ENCODE measurements around the gene RPH3AL. TPM values are rescaled to one million over a fixed set of nuclear protein-coding genes. Genes with fewer than 3 reads are reported as not detected.
A peak's percentile ranks its signal among the peaks of the same experiment; 100 is the strongest.
"Not testable (repeated sequence)": the region's sequence is repeated elsewhere in the genome, so short reads cannot be mapped to it uniquely, and the experiment has no call there.

Gene RPH3AL
- total RNA-seq, 4 donors from 2014 or later, result 24.3 to 90.5 (median 47.2) TPM

- WGBS, 2 donors (ENCODE audit: low coverage in 1 of 2), result 79 to 86% methylated on average over 4 to 8 of the region's 8 CpGs
- Histone ChIP-seq H3K27ac (no peak overlapping the region), H3K4me3 (no peak overlapping the region), H3K9me3 (no peaks in the 10 kb centered on the region), H3K4me1 (peaks cover 0 to 5% (median 0%) of the 10 kb centered on the region in 4 donors), H3K27me3 (no peaks in the 10 kb centered on the region), H3K36me3 (no peaks in the 10 kb centered on the region)
- no peak for DNase-seq
- intact Hi-C loops (cut with DNase I; ENCODE audit: low total_unique reads), result no loop called here
- in situ Hi-C loops (cut with MboI; ENCODE audit: low pct_ligation_motif_present in 1 of 4, low pct_unique_long_range_greater_than_20kb in 1 of 4, low sequenced_read_pairs in 3 of 4), result no loop called here
- TF ChIP-seq POLR2A (IDR thresholded peaks at IDR 0.05), result no peak
- no peak for TF ChIP-seq EP300 (IDR thresholded peaks at IDR 0.05; ENCODE audit: low read depth)
- no peak for TF ChIP-seq POLR2AphosphoS5 (IDR thresholded peaks at IDR 0.05)
- no peak for TF ChIP-seq CTCF (IDR thresholded peaks at IDR 0.05)
These were observed 134.0 kb downstream of the RPH3AL start for GRCh38 chr17:218432-219110.

- Histone ChIP-seq H3K36me3 (no peaks in the 10 kb centered on the region), H3K27me3 (no peaks in the 10 kb centered on the region), H3K27ac (no peak overlapping the region), H3K4me3 (no peak overlapping the region), H3K9me3 (no peaks in the 10 kb centered on the region), H3K4me1 (peaks cover 0 to 5% (median 0%) of the 10 kb centered on the region in 4 donors)
- DNase-seq, result no peak
- WGBS, 2 donors (ENCODE audit: low coverage in 1 of 2), result 37 to 71% methylated on average over 1 to 2 of the region's 2 CpGs
- TF ChIP-seq POLR2AphosphoS5 (IDR thresholded peaks at IDR 0.05) (no peak), CTCF (IDR thresholded peaks at IDR 0.05) (no peak)
- in situ Hi-C loops (cut with MboI; ENCODE audit: low pct_ligation_motif_present in 1 of 4, low pct_unique_long_range_greater_than_20kb in 1 of 4, low sequenced_read_pairs in 3 of 4), result no loop called here
- intact Hi-C loops (cut with DNase I; ENCODE audit: low total_unique reads), result no loop called here
These were observed 136.0 kb downstream of the RPH3AL start for GRCh38 chr17:216625-217024.

GRCh38 chr17:215563-216478 is 136.8 kb downstream of the RPH3AL start:
- H3K27me3 ChIP-seq; H3K9me3 ChIP-seq; H3K4me1 ChIP-seq; H3K36me3 ChIP-seq; intact Hi-C loops (cut with DNase I; ENCODE audit: low total_unique reads); DNase-seq; in situ Hi-C loops (cut with MboI; ENCODE audit: low pct_ligation_motif_present in 1 of 4, low pct_unique_long_range_greater_than_20kb in 1 of 4, low sequenced_read_pairs in 3 of 4): not testable (repeated sequence)
- WGBS, 2 donors (ENCODE audit: low coverage in 1 of 2), result 80 to 81% methylated on average over 1 to 20 of the region's 29 CpGs
- Histone ChIP-seq H3K4me3 (peak overlapping the region in 1 of 4 donors; percentile 37), H3K27ac (peak overlapping the region in 1 of 4 donors; percentile 82)

- in situ Hi-C loops (cut with MboI; ENCODE audit: low pct_ligation_motif_present in 1 of 4, low pct_unique_long_range_greater_than_20kb in 1 of 4, low sequenced_read_pairs in 3 of 4), result no loop called here
- peaks cover 0 to 5% (median 0%) of the 10 kb centered on the region in 4 donors for H3K4me1 ChIP-seq
These were observed 137.7 kb downstream of the RPH3AL start for GRCh38 chr17:214881-215331.

More at GRCh38 chr17:214881-215331, 137.7 kb downstream of the RPH3AL start:
- TF ChIP-seq POLR2AphosphoS5 (IDR thresholded peaks at IDR 0.05) (no peak), EP300 (IDR thresholded peaks at IDR 0.05; ENCODE audit: low read depth) (no peak), POLR2A (IDR thresholded peaks at IDR 0.05) (no peak), CTCF (IDR thresholded peaks at IDR 0.05) (no peak)
- no peaks in the 10 kb centered on the region for H3K27me3 ChIP-seq
- H3K27ac ChIP-seq, result peak overlapping the region in 1 of 4 donors; percentile 82
- intact Hi-C loops (cut with DNase I; ENCODE audit: low total_unique reads), result no loop called here
- peak overlapping the region in 1 of 4 donors; percentile 37 for H3K4me3 ChIP-seq
- no peaks in the 10 kb centered on the region for H3K9me3 ChIP-seq
- WGBS, 2 donors (ENCODE audit: low coverage in 1 of 2), result 92% methylated on average over 5 to 9 of the region's 10 CpGs
- no peak for DNase-seq
- H3K36me3 ChIP-seq, result no peaks in the 10 kb centered on the region

Data from transverse colon (tissue), 4 donors.